ENCODE measurements around the gene PRDX2. TPM values are rescaled to one million over a fixed set of nuclear protein-coding genes. Genes with fewer than 3 reads are reported as not detected.
A peak's percentile ranks its signal among the peaks of the same experiment; 100 is the strongest.

Gene PRDX2
- total RNA-seq, 1 donor = 155 TPM

DNA sequence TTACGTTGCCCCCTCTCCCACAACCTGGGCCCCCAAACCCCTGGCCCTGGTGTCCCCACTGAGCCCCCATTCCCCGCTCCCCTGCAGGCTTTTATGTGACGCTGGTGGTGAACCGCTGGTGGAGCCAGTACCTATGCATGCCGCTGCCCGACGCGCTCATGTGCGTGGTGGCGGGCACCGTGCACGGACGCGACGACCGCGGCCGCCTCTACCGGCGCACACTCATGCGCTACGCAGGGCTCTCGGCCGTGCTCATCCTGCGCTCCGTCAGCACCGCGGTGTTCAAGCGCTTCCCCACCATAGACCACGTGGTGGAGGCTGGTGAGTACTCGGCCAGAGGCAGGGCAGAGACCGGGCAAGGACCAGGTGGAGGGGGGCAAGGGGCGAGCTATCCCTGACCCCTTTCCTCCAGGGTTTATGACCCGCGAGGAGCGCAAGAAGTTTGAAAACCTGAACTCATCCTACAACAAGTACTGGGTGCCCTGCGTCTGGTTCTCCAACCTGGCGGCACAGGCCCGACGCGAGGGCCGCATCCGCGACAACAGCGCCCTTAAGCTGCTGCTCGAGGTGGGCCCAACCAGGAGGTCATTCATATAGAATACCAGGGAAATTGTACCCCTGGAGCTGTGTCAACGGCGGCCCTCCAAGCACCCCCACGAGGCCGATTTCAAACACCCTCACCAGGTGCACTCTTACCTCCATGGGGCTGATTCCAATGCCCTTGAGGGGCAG, 47.0 kb downstream of the PRDX2 start:
- H3K27me3 ChIP-seq (ENCODE audit: insufficient read depth, low read length) = peaks cover 22% of the 10 kb centered on the region
- peaks cover 17% of the 10 kb centered on the region for H3K4me1 ChIP-seq (ENCODE audit: insufficient read depth, low read length)
- no peak overlapping the region for H3K4me3 ChIP-seq (ENCODE audit: insufficient read depth, low read length)
- no peak overlapping the region for H3K4me2 ChIP-seq (ENCODE audit: insufficient read depth, low read length)
- no peak overlapping the region for H3K27ac ChIP-seq (ENCODE audit: low read depth, low read length)
- no peaks in the 10 kb centered on the region for H3K79me2 ChIP-seq (ENCODE audit: insufficient read depth, low read length)
- peak; percentile 36 for DNase-seq (ENCODE audit: insufficient read length, low spot score, missing footprints)
- no peaks in the 10 kb centered on the region for H3K9me3 ChIP-seq (ENCODE audit: low read depth, low read length)
- H2AFZ ChIP-seq (ENCODE audit: low read length) = no peak overlapping the region
- no peaks in the 10 kb centered on the region for H4K20me1 ChIP-seq (ENCODE audit: insufficient read depth, low read length)
- TF ChIP-seq, protein P1, sequence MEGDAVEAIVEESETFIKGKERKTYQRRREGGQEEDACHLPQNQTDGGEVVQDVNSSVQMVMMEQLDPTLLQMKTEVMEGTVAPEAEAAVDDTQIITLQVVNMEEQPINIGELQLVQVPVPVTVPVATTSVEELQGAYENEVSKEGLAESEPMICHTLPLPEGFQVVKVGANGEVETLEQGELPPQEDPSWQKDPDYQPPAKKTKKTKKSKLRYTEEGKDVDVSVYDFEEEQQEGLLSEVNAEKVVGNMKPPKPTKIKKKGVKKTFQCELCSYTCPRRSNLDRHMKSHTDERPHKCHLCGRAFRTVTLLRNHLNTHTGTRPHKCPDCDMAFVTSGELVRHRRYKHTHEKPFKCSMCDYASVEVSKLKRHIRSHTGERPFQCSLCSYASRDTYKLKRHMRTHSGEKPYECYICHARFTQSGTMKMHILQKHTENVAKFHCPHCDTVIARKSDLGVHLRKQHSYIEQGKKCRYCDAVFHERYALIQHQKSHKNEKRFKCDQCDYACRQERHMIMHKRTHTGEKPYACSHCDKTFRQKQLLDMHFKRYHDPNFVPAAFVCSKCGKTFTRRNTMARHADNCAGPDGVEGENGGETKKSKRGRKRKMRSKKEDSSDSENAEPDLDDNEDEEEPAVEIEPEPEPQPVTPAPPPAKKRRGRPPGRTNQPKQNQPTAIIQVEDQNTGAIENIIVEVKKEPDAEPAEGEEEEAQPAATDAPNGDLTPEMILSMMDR (IDR thresholded peaks at IDR 0.05; ENCODE audit: extremely low read depth, low read depth, low read length) = no peak
- H3K36me3 ChIP-seq (ENCODE audit: insufficient read depth, low read length) = no peaks in the 10 kb centered on the region

DNA sequence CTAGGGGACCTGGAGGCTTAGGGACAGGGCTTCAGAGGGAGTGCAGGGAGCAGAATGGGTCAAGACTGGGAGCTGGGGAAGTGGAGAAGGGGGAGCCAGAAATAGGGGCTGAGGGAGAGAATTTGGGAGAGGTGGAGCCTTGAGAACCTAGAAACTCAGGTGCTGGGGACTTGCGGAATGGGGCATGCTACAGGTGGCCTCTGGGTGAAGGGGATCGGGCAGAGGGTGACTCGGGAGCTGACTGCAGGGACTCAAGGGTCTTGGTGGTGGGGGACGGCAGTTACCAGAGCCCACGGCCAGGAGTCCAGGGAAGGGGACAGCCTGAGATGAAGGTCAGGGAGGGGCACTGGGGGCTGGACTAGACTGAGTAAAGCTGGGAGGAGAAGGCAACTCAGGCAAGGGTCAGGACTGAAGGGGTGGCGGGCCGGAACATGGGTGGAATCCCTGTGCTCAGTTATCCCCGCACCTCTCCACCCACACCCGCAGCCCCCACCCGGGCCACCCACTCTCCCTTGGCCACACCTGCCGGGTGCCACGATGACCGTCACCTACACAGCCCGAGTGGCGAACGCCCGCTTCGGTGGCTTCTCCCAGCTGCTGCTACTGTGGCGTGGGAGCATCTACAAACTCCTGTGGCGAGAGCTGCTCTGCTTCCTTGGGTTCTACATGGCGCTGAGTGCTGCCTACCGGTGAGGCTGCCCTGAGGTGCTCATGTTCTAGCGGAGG, 49.4 kb downstream of the PRDX2 start:
- no peak overlapping the region for H3K27ac ChIP-seq (ENCODE audit: low read depth, low read length)
- no peaks in the 10 kb centered on the region for H3K9me3 ChIP-seq (ENCODE audit: low read depth, low read length)
- no peak overlapping the region for H3K4me3 ChIP-seq (ENCODE audit: insufficient read depth, low read length)
- H4K20me1 ChIP-seq (ENCODE audit: insufficient read depth, low read length) = no peaks in the 10 kb centered on the region
- no peak overlapping the region for H2AFZ ChIP-seq (ENCODE audit: low read length)
- DNase-seq (ENCODE audit: insufficient read length, low spot score, missing footprints) = peak; percentile 74
- peaks cover 5% of the 10 kb centered on the region for H3K36me3 ChIP-seq (ENCODE audit: insufficient read depth, low read length)
- H3K4me2 ChIP-seq (ENCODE audit: insufficient read depth, low read length) = no peak overlapping the region
- TF ChIP-seq, protein P1 (IDR thresholded peaks at IDR 0.05; ENCODE audit: extremely low read depth, low read depth, low read length) = no peak
- H3K4me1 ChIP-seq (ENCODE audit: insufficient read depth, low read length) = peaks cover 14% of the 10 kb centered on the region
- H3K79me2 ChIP-seq (ENCODE audit: insufficient read depth, low read length) = no peaks in the 10 kb centered on the region
- peaks cover 22% of the 10 kb centered on the region for H3K27me3 ChIP-seq (ENCODE audit: insufficient read depth, low read length)

DNA sequence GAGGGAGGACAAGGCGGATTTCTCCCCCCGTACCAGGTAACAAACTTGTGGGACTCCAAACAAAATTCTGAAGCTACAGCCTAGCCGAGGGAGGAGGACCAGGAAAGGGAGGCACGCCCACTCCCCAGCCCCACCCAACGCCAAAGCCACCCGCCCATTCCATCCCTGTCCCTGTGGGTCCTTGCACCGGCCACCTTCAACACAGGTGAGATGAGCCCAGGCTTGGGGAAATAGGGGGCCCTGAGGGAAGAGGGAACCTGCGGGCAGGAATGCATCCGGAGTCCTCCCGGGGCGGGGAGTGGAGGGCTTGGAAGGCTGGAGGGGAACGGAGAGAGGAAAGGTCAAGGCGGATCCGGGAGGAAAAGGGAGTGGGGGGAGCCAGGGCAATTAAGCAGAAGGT, 50.0 kb downstream of the PRDX2 start, which contains the start of gene BEST2:
Gene BEST2, plus strand, starts transcription at position 157 of the 400 bp plus-strand sequence. CDS start 802 bp downstream, outside the sequence.
- no peak within 1 kb of the TSS for H3K27ac ChIP-seq (ENCODE audit: low read depth, low read length)
- TF ChIP-seq, protein P1 (IDR thresholded peaks at IDR 0.05; ENCODE audit: extremely low read depth, low read depth, low read length) = no peak

DNA sequence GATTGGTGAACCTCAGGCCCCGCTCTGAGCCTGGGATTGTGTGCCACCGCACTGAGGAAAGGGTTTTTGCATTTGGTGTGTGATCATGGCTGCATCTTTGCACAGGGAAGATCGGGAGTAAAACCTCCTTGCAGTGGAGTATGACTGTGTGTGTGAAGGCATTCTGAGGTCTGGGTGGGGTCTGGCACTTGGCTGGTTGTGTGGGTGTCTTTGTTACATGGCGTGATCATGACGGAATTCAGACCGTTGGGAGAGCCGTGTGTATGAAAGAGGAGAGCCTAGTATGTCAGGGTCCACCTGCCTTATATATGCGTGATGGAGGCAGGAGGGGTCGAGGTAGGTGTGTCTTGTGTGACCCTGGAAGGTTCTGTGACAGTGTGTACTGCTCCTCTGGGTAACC, 50.7 kb downstream of the PRDX2 start:
- H2AFZ ChIP-seq (ENCODE audit: low read length) = no peak overlapping the region
- no peaks in the 10 kb centered on the region for H3K79me2 ChIP-seq (ENCODE audit: insufficient read depth, low read length)
- peak; percentile 93 for DNase-seq (ENCODE audit: insufficient read length, low spot score, missing footprints)
- no peak overlapping the region for H3K4me2 ChIP-seq (ENCODE audit: insufficient read depth, low read length)
- H4K20me1 ChIP-seq (ENCODE audit: insufficient read depth, low read length) = no peaks in the 10 kb centered on the region
- TF ChIP-seq, protein P1 (IDR thresholded peaks at IDR 0.05; ENCODE audit: extremely low read depth, low read depth, low read length) = no peak
- H3K27ac ChIP-seq (ENCODE audit: low read depth, low read length) = no peak overlapping the region
- H3K4me1 ChIP-seq (ENCODE audit: insufficient read depth, low read length) = peaks cover 14% of the 10 kb centered on the region
- H3K27me3 ChIP-seq (ENCODE audit: insufficient read depth, low read length) = peaks cover 22% of the 10 kb centered on the region
- no peaks in the 10 kb centered on the region for H3K9me3 ChIP-seq (ENCODE audit: low read depth, low read length)
- H3K4me3 ChIP-seq (ENCODE audit: insufficient read depth, low read length) = no peak overlapping the region
- H3K36me3 ChIP-seq (ENCODE audit: insufficient read depth, low read length) = peaks cover 10% of the 10 kb centered on the region

More for the DNA sequence above, 50.0 kb downstream of the PRDX2 start, which contains the start of gene BEST2:
- H3K36me3 ChIP-seq (ENCODE audit: insufficient read depth, low read length) = peaks cover 9% of the 10 kb centered on the region
- H3K4me3 ChIP-seq (ENCODE audit: insufficient read depth, low read length) = no peak within 1 kb of the TSS
- peaks cover 14% of the 10 kb centered on the region for H3K4me1 ChIP-seq (ENCODE audit: insufficient read depth, low read length)
- peak; percentile 76 for DNase-seq (ENCODE audit: insufficient read length, low spot score, missing footprints)
- no peak within 1 kb of the TSS for H3K4me2 ChIP-seq (ENCODE audit: insufficient read depth, low read length)
- no peaks in the 10 kb centered on the region for H3K79me2 ChIP-seq (ENCODE audit: insufficient read depth, low read length)
- H2AFZ ChIP-seq (ENCODE audit: low read length) = no peak within 1 kb of the TSS
- no peaks in the 10 kb centered on the region for H4K20me1 ChIP-seq (ENCODE audit: insufficient read depth, low read length)
- no peaks in the 10 kb centered on the region for H3K9me3 ChIP-seq (ENCODE audit: low read depth, low read length)
- peaks cover 22% of the 10 kb centered on the region for H3K27me3 ChIP-seq (ENCODE audit: insufficient read depth, low read length)
